Lower leg skin (tissue), 4 donors: ENCODE results near the gene SCEL. TPM values are rescaled to one million over a fixed set of nuclear protein-coding genes. Genes with fewer than 3 reads are reported as not detected.

ENCODE experiments used
- DNase-seq, 2 donors: peaks; one replicate each; pipeline ENCODE4 v3.0.0-alpha.2; 2019; ENCODE audit warnings: low spot score in 2 of 2
- H3K4me3 ChIP-seq: fragments of 200-600 bp; sonication (generic); 2 replicates; pipeline ENCODE4 v1.5.1; 2017; ENCODE audit warnings: mild to moderate bottlenecking, low read depth; ENCODE audit not compliant: poor library complexity, severe bottlenecking
- CTCF ChIP-seq, 3 donors: fragments of 450-650 bp; IDR thresholded peaks; one replicate each; pipeline ENCODE4 v1.5.1; 2016; ENCODE audit warnings: antibody characterized with exemption in 3 of 3, mild to moderate bottlenecking in 3 of 3, moderate library complexity in 2 of 3
- POLR2A ChIP-seq, 2 donors: fragments of 450-650 bp; IDR thresholded peaks; one replicate each; pipeline ENCODE4 v1.6.1; 2016 to 2017; ENCODE audit warnings: antibody characterized with exemption in 2 of 2, mild to moderate bottlenecking in 1 of 2, moderate library complexity in 1 of 2
- WGBS, 2 donors: methylation state at CpG; one replicate each; pipeline ENCODE4 v1.1.5; 2018; 5-methylcytosine and 5-hydroxymethylcytosine counted together
- intact Hi-C: fragments of 100-400 bp; cut with DNase I; formaldehyde crosslinking; loops from one replicate; pipeline ENCODE4 v1.15.0; 2023; ENCODE audit warnings: low total_unique reads
- total RNA-seq, 4 donors: library from RNA; depleted of rRNA; stranded (reverse); fragments of >200 nt; gene quantifications; one replicate each; pipeline ENCODE4 v1.1.0, GENCODE V29; 2016

The SCEL gene
- total RNA-seq, 4 donors from 2014 or later = 298 to 628 (median 352) TPM

GRCh38 chr13:77548095-77548494, 12.6 kb downstream of the SCEL start:
- TF ChIP-seq CTCF (IDR thresholded peaks at IDR 0.05) (no peak), POLR2A (IDR thresholded peaks at IDR 0.05) (no peak)
- 79 to 83% methylated on average over 1 of the region's 1 CpG for WGBS, 2 donors
- no peak overlapping the region for H3K4me3 ChIP-seq
- DNase-seq = no peak
- intact Hi-C loops = no loop called here

- no peak overlapping the region for H3K4me3 ChIP-seq
- 73 to 90% methylated on average over 3 of the region's 3 CpGs for WGBS, 2 donors
- intact Hi-C loops = no loop called here
- TF ChIP-seq CTCF (IDR thresholded peaks at IDR 0.05) (no peak), POLR2A (IDR thresholded peaks at IDR 0.05) (no peak)
- no peak for DNase-seq
Measured at GRCh38 chr13:77548594-77548993, 13.1 kb downstream of the SCEL start.

- intact Hi-C loops = no loop called here
- no peak overlapping the region for H3K4me3 ChIP-seq
- TF ChIP-seq POLR2A (IDR thresholded peaks at IDR 0.05) (no peak), CTCF (IDR thresholded peaks at IDR 0.05) (no peak)
- WGBS, 2 donors = 61 to 72% methylated on average over 5 of the region's 5 CpGs
- no peak for DNase-seq
Measured at GRCh38 chr13:77554069-77554468, 18.6 kb downstream of the SCEL start.

GRCh38 chr13:77555246-77555645, 19.7 kb downstream of the SCEL start:
- TF ChIP-seq CTCF (IDR thresholded peaks at IDR 0.05) (no peak), POLR2A (IDR thresholded peaks at IDR 0.05) (no peak)
- DNase-seq = no peak

GRCh38 chr13:77558016-77558415, 22.5 kb downstream of the SCEL start:
- TF ChIP-seq POLR2A (IDR thresholded peaks at IDR 0.05) = no peak
- no peak for TF ChIP-seq CTCF (IDR thresholded peaks at IDR 0.05)
- intact Hi-C loops = no loop called here
- 72 to 82% methylated on average over 3 of the region's 3 CpGs for WGBS, 2 donors
- no peak overlapping the region for H3K4me3 ChIP-seq
- no peak for DNase-seq

More at GRCh38 chr13:77555246-77555645, 19.7 kb downstream of the SCEL start:
- H3K4me3 ChIP-seq = no peak overlapping the region
- intact Hi-C loops = no loop called here
- WGBS, 2 donors = 44 to 56% methylated on average over 4 of the region's 4 CpGs

- intact Hi-C loops = no loop called here
- no peak for DNase-seq
- no peak overlapping the region for H3K4me3 ChIP-seq
- 21 to 27% methylated on average over 1 of the region's 1 CpG for WGBS, 2 donors
- TF ChIP-seq POLR2A (IDR thresholded peaks at IDR 0.05) = no peak
- no peak for TF ChIP-seq CTCF (IDR thresholded peaks at IDR 0.05)
Measured at GRCh38 chr13:77563111-77563510, 27.6 kb downstream of the SCEL start.
